PC-9 (cell line): ENCODE data around the gene OSMR. TPM values are rescaled to one million over a fixed set of nuclear protein-coding genes. Genes with fewer than 3 reads are reported as not detected.

Experiments
- BruUV-seq: library from RNA; stranded (reverse); fragments of 400-500 nt; replicated peaks from 2 replicates; lab custom pipeline; 2021; lab: Mats Ljungman, UMichigan
- CTCF ChIA-PET: fragments of 300-600 bp; sonication (Branson Sonifier 250); formaldehyde crosslinking; loops from one replicate; lab custom pipeline; 2022; ENCODE audit warnings: antibody characterized with exemption; lab: Charles Lee
- POLR2A ChIA-PET: fragments of 300-600 bp; sonication (Branson Sonifier 250); formaldehyde crosslinking; loops from one replicate; lab custom pipeline; 2022; ENCODE audit warnings: antibody characterized with exemption; ENCODE audit not compliant: unreplicated experiment; lab: Charles Lee
- DNase-seq, 2 experiments: peaks; one replicate each; pipeline versions ENCODE4 v3.0.0 to v3.0.0-alpha.2; 2015 to 2022; ENCODE audit warnings: mixed read lengths in 1 of 2
- H2AFZ ChIP-seq: fragments of 200-600 bp; sonication (generic); 2 replicates; pipeline ENCODE4 v1.8.1; 2017; ENCODE audit warnings: antibody characterized with exemption
- H3F3A ChIP-seq: fragments of 200-600 bp; sonication (generic); 2 replicates; pipeline ENCODE4 v1.8.1; 2017; ENCODE audit warnings: antibody characterized with exemption, mild to moderate bottlenecking, low read depth; ENCODE audit not compliant: insufficient read depth
- H3K27ac ChIP-seq: fragments of 200-600 bp; sonication (generic); 2 replicates; pipeline ENCODE4 v1.6.1; 2016; ENCODE audit warnings: mixed run types
- H3K27me3 ChIP-seq: fragments of 200-600 bp; sonication (generic); 2 replicates; pipeline ENCODE4 v1.6.1; 2016; ENCODE audit warnings: low read depth, mixed run types; ENCODE audit not compliant: insufficient read depth
- H3K36me3 ChIP-seq: fragments of 200-600 bp; sonication (generic); 2 replicates; pipeline ENCODE4 v1.6.1; 2016; ENCODE audit warnings: low read depth, mixed run types
- H3K4me1 ChIP-seq: fragments of 200-600 bp; sonication (generic); replicated peaks from 2 replicates; pipeline ENCODE4 v1.6.1; 2016; ENCODE audit warnings: mixed run types; ENCODE audit not compliant: insufficient read depth
- H3K4me2 ChIP-seq: fragments of 200-600 bp; sonication (generic); 2 replicates; pipeline ENCODE4 v1.6.1; 2017; ENCODE audit warnings: mixed run types
- H3K4me3 ChIP-seq: fragments of 200-600 bp; sonication (generic); 2 replicates; pipeline ENCODE4 v1.6.1; 2016; ENCODE audit warnings: mixed run types
- H3K79me2 ChIP-seq: fragments of 200-600 bp; sonication (generic); 2 replicates; pipeline ENCODE4 v1.6.1; 2017; ENCODE audit warnings: low read depth, mixed run types
- H3K9me2 ChIP-seq: fragments of 200-600 bp; sonication (generic); 2 replicates; pipeline ENCODE4 v1.8.1; 2017; ENCODE audit warnings: mild to moderate bottlenecking; ENCODE audit not compliant: insufficient read depth
- H3K9me3 ChIP-seq: fragments of 200-600 bp; sonication (generic); 2 replicates; pipeline ENCODE4 v1.8.1; 2016; ENCODE audit warnings: low read depth; ENCODE audit not compliant: insufficient read depth
- H4K20me1 ChIP-seq: fragments of 200-600 bp; sonication (generic); 2 replicates; pipeline ENCODE4 v1.8.1; 2017; ENCODE audit not compliant: insufficient read depth
- CTCF ChIP-seq: fragments of 200-600 bp; sonication (generic); conservative IDR thresholded peaks from 2 replicates; pipeline ENCODE4 v1.6.1; 2017; ENCODE audit warnings: mixed run types, antibody characterized with exemption, mild to moderate bottlenecking, moderate library complexity
- EZH2 ChIP-seq: fragments of 200-600 bp; sonication (generic); IDR thresholded peaks from 2 replicates; pipeline ENCODE4 v1.8.0; 2017; ENCODE audit warnings: antibody characterized with exemption, low read depth
- intact Hi-C: fragments of 100-400 bp; cut with micrococcal nuclease; formaldehyde crosslinking; loops from one replicate; pipeline ENCODE4 v1.10.0; 2022; ENCODE audit not compliant: unreplicated experiment
- total RNA-seq: library from RNA; stranded (reverse); gene quantifications from 2 replicates; pipeline ENCODE4 v1.2.3, GENCODE V29; 2021

OSMR gene
- total RNA-seq, 1 experiment from 2014 or later, result 65.4 TPM

- no TSS peak for BruUV-seq
- POLR2A ChIA-PET, result no interaction called here
These were observed 13.0 kb upstream of the OSMR start for GRCh38 chr5:38832810-38833209.

DNA sequence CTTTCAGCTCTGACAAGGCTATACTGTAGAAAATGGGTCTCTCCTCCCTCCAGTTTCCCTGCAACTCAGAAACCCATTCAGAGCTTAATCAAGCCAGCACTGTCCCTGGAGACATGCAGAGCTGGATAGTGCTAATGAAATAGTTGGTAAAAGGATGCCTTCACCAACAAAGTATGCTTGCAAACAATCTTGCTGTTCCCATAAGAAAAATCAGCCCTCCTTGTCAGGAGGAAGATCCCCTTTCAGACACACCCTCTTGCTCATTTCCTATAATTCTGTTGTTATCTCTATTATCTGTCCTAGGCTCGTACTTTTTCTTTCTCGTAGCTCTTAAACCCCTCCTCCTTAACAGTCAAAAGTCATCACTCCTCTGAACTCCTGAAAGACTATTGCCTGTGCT lies 9.9 kb upstream of the OSMR start:
- Histone ChIP-seq H3K27me3 (no peaks in the 10 kb centered on the region), H3K4me3 (no peak overlapping the region), H2AFZ (no peak overlapping the region), H3K27ac (no peak overlapping the region), H3K79me2 (peaks cover 16% of the 10 kb centered on the region; the same call in 1 of the 2 replicates), H4K20me1 (no peaks in the 10 kb centered on the region), H3K36me3 (peaks cover 18% of the 10 kb centered on the region; the same call in 1 of the 2 replicates), H3K4me1 (peaks cover 7% of the 10 kb centered on the region), H3K4me2 (no peak overlapping the region), H3K9me2 (no peaks in the 10 kb centered on the region), H3K9me3 (no peaks in the 10 kb centered on the region), H3F3A (peaks cover 10% of the 10 kb centered on the region)
- POLR2A ChIA-PET, result interaction anchor here (0.6 to 0.7 kb wide), 2 partner anchors 12 to 277 kb away, joined by 4 to 6 read pairs; no protein-coding TSS in a partner anchor
- CTCF ChIA-PET, result no interaction called here
- TF ChIP-seq CTCF, result no peak
- no peak for TF ChIP-seq EZH2
- DNase-seq, result no peak
- intact Hi-C loops, result no loop called here
- BruUV-seq, result no TSS peak

More at GRCh38 chr5:38832810-38833209, 13.0 kb upstream of the OSMR start:
- intact Hi-C loops, result no loop called here
- H3K79me2 ChIP-seq, result peaks cover 5% of the 10 kb centered on the region
- peaks cover 18% of the 10 kb centered on the region for H3K4me1 ChIP-seq
- no peak for DNase-seq
- H3K27ac ChIP-seq, result no peak overlapping the region
- no peaks in the 10 kb centered on the region for H3K9me2 ChIP-seq
- 0 out of 2 replicates have a peak, but pooled peaks cover 5% of the 10 kb centered on the region for H3K9me3 ChIP-seq
- no peak overlapping the region for H3K4me3 ChIP-seq
- no peak overlapping the region for H2AFZ ChIP-seq
- H4K20me1 ChIP-seq, result no peaks in the 10 kb centered on the region
- peaks cover 22% of the 10 kb centered on the region; the same call in 1 of the 2 replicates for H3K36me3 ChIP-seq
- H3F3A ChIP-seq, result peaks cover 10% of the 10 kb centered on the region
- H3K4me2 ChIP-seq, result no peak overlapping the region
- CTCF ChIA-PET, result interaction anchor here (0.6 to 0.7 kb wide), 2 partner anchors 15 to 192 kb away, joined by 6 to 7 read pairs; no protein-coding TSS in a partner anchor
- H3K27me3 ChIP-seq, result no peaks in the 10 kb centered on the region
- TF ChIP-seq EZH2 (no peak), CTCF (no peak)

DNA sequence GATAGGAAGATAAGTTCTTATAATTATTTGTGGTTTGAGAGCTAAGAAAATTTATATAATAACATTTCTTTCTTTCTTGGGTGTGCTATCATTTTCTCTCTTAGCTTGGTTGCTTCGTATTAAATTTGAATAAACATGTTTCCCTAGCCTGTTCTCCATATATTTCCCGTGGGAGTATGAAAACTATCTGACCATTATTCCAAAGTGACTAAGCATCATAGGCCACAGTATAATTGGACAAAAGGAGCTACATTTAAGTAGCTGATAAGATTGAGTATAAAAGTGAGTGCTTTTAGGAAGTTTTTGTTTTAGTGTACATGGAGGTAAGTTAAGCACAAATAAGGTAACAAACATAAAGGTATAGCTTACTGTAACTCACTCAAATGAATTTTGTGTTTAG lies 8.4 kb upstream of the OSMR start:
- Histone ChIP-seq H3K27me3 (no peaks in the 10 kb centered on the region), H3K4me1 (no peaks in the 10 kb centered on the region), H4K20me1 (no peaks in the 10 kb centered on the region), H3K79me2 (peaks cover 29% of the 10 kb centered on the region), H3F3A (peaks cover 10% of the 10 kb centered on the region), H3K9me3 (no peaks in the 10 kb centered on the region), H3K27ac (no peak overlapping the region), H2AFZ (no peak overlapping the region), H3K36me3 (peaks cover 31% of the 10 kb centered on the region), H3K4me3 (no peak overlapping the region), H3K4me2 (no peak overlapping the region), H3K9me2 (no peaks in the 10 kb centered on the region)
- POLR2A ChIA-PET, result interaction anchor here (0.5 to 0.7 kb wide), 3 partner anchors 122 to 1777 kb away, joined by 3 to 7 read pairs (median 5); no protein-coding TSS in a partner anchor
- intact Hi-C loops, result no loop called here
- BruUV-seq, result no TSS peak
- DNase-seq, result no peak
- TF ChIP-seq CTCF (no peak), EZH2 (no peak)
- CTCF ChIA-PET, result interaction anchor here (0.5 kb wide), 1 partner anchor 311 kb away, joined by 8 read pairs; no protein-coding TSS in a partner anchor
